ENCODE measurements around the gene TMEM156.
"Not testable (repeated sequence)": the region's sequence is repeated elsewhere in the genome, so short reads cannot be mapped to it uniquely, and the experiment has no call there.

TMEM156 gene

DNA sequence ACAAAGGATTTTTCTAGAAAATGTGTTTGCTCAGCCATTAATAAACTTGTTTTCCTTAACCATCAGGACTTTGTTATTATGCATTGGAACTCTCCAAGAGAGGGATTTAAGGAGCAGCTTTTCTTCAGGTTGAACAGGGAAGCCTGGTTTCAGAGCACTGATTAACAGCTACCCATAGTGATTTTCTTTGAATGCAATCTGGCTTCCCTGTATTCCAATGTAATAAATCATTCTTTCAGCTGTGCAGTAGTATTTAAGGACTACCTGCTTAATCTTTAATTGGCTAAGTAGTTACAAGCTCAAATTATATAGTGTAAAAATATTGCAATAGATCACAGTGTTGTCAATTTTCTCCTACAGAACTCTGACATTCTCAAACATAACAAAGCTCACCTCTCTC lies 77.5 kb downstream of the TMEM156 start:
- DNase-seq: no peak

DNA sequence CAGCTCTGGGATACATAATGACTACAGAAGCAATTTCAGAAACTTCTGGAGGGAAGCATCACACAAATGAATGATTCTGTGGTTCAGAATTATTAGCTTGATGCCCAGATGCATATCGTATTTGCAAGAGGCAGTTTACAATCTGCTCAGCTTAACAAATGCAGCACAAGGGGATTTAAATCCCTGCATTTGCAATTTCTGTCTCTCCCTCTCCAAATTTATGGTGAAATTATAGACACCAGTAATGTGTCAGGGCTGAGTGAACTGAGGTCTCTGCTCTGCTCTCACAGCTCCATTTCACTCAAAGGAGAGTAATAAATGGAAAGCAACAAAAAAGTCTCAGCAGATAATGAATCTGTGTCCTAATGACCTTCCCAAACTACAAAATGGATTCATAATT lies 80.2 kb downstream of the TMEM156 start:
- no peak for DNase-seq

DNA sequence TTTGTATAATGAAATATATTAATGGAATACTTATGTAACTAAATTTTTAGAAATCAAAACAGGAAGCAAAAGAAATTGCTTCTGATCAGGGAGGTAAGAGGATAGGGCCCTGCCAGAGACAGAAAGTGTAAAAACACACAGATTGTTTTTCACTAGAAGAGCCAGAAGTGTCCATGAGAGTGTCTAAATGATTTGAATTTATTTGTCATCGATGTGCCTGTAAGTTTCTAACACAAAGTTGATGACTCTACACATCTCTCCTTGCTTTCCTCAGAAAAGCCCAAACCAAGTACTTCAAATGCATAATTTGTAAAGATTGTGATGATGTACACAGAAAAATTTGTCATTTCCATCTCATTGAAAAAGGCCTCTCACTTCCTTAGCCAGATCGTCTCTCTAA lies 80.6 kb downstream of the TMEM156 start:
- no peak for DNase-seq

DNA sequence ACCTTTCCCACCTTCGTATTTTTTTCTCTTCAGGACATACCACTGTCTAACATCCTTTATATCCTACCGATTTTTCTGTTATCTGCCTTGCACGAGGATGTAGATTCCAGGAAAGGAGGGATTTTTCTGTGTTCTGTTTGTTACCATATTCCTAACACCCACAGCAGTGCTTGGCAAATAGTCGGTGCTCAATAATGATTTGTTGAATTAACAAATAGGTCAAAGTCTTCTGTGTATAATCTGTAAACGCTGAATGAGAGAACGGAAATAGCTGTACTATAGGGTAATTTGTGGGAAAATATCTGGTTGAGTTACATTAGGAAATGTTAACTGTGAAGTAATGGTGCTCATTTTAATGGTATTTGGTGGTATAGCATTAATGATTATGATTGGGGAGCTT lies 81.5 kb downstream of the TMEM156 start:
- no peak for DNase-seq

DNA sequence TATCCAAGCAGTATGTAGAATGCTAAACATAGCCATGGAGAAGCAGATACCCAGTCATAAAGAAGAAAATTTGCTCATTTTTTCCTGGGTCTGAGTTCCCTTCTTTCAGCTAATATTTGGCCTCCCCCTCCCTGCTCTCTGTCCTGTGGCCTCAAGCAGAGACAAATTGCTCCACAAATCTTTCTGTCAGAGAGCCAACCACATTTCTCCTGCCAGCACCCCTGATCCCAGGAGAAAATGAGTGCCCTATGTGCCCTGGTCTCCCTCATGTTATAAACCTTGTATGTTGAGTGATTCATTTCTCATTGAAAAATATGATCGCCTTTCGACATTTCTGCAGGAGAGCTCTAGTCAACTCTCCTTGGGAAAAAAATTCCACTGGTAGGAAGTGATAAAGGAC lies 82.0 kb downstream of the TMEM156 start:
- no peak for DNase-seq

DNA sequence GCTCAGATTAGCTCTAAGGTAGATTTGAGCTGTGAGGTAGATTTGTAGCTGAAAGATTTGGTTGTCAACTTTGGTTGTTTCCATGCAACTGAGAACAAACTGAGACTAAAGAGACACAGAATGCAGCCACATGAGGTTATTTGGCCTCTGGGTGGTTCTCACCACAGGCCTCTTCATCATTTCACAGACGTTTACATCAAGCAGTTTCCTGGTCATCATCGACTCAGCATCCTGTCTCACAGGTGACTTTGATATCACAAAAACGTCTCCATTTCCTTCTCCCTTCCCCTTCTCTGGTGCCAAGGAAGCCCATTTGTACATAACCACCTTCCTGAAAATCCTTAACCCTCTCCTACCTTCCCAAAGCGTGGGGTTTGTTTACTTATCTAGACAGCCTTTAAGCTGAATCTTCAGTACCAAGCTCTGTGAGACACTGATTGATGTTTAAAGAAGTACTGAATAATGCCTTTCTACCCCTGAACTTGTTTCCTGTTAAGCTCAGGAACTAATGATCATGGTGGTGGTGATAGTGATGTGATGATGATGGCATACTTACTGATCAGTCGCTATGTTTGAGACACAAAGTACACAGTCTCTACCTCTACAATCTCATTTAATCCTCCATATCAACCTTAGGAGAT lies 82.7 kb downstream of the TMEM156 start:
- DNase-seq: no peak

DNA sequence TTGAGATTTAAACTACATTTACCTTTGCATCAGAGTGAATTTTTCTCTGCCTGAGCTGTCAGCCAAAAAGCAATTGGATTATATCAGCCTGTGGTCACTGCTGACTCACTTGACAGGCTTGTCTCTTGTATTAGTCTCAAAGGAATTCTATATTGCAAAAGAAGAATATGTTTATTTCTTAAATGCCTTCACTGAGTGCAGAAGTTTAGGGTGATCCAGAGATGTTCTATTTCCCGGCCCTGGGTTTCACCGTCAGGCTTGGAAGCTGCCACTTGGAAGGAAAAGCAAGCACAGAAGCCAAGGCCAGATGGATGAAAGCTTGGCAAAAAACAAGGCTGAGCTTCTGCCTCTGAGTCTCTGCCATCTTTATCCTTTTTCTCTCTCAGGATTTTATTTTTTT lies 83.7 kb downstream of the TMEM156 start:
- DNase-seq: no peak

DNA sequence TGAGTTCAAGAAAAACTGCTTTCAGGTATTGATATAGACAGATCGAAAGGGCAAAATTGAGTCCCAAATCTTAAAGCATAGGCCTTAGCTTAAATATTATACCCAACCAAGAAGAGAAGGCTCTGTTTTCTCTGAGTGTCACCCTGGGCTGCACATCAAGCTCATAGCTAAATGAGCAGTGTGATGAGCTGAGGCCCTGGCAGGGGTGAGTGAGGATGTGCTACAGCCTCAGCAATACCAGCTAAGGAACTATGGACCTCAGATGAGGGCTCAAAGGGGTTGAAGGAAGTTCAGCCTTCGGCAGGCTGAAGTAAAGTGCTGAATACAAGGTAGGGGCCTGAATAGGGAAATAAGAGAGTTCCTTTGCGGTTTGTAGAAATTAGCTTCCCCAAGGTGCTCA lies 85.3 kb downstream of the TMEM156 start:
- no peak for DNase-seq

DNA sequence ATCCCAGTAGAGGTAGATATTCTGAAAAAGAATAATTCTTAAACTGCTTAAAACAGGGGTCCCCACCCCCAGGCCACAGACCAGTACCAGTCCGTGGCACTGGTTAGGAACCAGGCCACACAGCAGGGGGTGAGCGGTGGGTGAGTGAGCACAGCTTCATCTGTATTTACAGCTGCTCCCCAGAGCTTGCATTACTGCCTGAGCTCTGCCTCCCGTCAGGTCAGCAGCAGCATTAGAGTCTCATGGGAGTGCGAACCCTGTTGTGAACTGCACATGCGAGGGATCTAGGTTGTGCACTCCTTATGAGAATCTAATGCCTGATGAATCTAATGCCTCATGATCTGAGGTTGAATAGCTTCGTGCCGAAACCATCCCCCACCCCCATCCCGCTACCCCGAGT lies 87.8 kb downstream of the TMEM156 start:
- DNase-seq: no peak

DNA sequence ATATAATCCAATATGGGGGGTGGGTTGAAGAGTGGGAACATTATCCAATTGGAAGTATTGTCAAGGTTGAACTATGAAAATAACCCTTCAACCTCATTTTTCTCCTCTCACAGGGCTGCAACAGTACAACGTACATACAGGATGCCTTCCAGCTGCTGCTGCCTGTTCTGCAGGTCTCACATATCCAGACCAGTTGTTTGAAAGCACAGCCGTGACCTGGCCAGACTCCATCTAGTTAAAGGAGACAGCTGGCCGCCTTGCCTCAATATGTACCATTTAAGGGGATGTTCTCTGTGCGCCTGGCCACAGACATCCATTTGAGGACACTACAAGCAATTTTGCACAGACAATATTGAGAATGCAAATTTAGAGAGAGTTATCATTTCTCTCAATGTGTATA lies 88.9 kb downstream of the TMEM156 start:
- no peak for DNase-seq

DNA sequence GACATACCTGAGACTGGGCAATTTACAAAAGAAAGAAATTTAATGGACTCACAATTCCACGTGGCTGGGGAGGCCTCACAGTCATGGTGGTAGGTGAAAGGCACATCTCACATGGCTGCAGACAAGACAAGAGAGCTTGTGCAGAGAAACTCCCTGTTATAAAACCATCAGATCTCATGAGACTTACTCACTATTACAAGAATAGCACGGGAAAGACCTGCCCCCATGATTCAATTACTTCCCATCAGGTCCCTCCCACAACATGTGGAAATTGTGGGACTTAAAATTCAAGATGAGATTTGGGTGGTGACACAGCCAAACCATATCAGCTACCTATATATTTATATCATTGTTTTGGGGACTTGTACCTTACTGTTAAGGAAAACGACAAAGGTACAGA lies 90.3 kb downstream of the TMEM156 start:
- DNase-seq: not testable (repeated sequence)

DNA sequence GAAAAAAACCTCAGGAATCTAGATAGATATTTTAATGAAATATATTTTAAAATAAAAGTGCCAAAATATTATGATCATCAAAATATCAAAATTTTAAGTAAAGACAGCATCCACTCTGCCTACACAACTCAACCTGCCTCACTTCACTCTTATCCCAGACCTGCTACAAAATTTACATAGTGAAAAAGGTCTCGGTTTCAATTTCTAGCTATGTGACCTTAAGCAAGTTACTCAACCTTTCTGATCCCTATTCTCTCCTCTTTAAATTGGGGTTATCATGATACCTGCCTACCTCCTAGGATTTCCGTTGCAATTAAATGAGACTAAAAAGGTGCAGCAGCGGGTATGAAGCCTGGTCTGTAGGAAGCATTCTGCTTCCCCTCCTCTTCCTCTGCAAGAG lies 91.7 kb downstream of the TMEM156 start:
- DNase-seq: no peak

DNA sequence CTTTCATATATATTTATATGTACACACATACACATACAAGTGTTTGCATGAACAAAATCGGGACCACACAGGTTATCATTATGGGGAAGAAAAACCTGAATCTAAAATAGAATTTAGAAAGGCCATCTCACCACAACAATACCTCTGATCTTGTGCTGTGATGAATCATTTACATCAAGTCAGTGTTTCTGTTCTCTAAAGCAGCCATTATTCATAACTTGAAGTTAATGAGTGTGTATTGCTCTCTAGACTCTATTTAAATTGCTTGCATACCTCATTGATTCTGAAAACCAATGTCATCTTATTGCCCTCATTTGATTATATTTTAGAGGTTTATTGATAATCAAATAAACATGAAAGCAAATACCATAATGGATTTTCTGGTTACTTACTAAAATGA lies 93.0 kb downstream of the TMEM156 start:
- DNase-seq: no peak

DNA sequence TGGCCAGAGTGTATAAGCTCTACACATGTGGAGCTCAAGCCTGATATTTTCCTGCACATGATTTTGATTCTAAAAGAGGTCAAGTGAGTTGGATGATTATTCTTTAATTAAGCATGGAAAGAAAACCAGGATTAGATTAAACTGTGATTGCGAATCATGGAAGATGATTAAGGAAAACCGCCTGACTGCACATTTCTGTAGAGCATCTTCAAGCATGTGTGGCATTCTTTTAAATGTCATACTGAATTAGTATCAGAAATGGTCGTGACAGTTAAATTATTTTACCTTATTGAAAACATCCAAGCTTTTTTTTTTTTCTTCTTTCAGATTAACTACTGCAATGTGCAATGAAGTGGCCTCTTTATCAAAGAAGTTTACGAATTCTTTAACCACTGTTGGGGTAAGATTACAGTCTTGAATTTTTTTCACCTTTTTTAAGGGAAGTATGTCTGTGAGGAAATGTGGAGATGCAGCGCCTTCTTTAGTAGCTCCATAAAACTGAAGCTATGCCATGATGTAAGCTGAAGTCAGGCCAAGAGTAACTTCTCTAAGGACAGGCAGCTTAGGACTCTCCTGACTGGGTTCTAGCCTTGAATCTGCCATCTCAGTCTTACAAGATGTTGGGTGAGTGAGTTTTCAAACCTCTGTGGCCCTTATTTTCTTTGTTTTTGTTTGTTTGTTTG lies 96.7 kb downstream of the TMEM156 start:
- no peak for DNase-seq

DNA sequence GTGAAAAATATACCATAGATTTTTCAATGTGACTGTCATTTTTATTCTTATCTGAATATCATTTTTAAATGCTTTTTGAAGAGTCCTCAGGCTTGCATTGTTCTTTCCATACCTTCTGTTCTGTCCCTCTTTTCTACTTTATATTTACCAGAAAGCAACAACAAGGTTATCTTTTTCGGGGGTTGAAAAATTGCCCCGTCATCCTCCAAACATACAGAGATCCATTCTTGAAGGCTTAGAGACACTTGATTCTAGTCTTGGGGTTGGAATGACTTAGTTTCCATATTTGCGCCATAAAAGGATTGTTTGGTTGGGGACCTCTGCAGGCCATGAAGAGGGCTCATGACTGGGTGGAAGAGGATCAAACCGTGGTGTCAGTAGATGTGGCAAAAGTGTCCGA lies 101.1 kb downstream of the TMEM156 start:
- no peak for DNase-seq

DNA sequence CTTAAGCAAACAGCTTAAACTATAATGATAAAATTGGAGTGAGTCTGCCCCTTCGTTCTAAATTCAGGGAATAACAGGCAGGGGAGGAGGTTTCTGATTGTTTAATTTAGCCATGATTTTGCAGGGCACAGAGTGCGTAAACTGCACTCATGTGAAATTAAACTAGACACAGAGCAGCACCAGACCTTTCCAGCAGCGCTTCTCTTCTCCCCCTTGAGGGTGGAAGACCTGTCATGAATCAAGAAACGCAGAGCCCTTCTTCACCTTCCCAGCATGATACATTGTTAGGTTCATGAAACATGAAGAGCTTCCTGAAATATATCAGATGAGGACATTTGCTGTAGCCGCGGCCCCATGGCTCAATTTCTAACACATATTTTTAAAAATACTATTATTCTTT lies 101.5 kb downstream of the TMEM156 start:
- DNase-seq: no peak

DNA sequence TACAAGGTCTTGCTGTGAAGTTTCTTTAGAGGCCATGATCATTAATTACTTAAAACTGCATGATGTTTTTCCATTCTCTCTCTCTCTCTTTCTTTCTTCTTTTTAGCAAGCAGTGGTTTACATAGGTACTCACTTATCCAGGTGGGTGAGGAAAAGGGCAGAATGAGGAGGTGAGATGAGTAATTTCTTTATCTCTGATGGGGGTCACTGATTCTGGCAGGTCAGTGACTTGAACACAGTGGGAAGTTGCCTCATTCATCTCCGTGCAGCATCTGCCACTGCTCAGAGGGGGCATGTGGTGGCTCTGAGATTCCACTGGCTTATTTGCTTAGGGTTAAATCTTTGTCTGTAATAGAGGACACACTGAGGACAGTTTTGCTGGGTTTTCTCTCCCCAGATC lies 102.0 kb downstream of the TMEM156 start:
- no peak for DNase-seq

DNA sequence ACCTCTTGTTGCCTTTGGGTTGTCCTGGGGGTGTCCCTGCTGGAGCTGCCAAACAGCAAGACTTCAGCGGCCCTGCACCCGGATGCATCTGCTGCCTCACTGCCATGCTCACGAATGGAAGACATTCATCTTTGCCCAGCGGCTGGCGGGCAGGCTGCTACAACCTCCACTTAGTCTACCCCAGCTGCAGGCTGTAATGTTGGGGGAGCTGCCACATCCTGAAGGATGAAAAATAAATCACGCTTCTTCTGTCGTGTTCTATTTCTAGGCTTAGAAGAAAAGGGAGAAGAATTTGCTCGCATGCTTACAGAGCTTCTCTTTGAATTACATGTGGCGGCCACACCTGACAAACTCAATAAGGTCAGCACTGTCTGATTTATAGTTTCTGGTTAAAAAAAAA lies 103.2 kb downstream of the TMEM156 start:
- no peak for DNase-seq

DNA sequence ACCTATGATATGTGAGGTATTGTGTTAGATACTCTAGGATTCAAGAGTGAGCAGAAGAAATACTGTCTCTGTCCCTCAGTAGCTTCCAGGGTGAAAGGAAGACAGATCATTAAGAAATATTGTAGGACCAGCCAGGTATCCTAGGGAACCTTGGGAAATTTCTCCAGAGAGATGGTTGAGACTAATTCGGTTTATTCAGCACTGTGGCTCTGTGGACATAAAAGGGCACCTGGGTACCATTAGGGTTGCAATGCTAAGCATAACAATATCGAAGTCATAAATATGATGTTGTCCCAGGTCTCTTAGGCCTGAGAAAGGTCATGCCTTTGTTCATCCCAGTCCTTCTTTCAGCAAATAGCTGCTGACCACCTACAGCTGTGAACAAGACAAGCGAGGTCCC lies 103.6 kb downstream of the TMEM156 start:
- DNase-seq: no peak

DNA sequence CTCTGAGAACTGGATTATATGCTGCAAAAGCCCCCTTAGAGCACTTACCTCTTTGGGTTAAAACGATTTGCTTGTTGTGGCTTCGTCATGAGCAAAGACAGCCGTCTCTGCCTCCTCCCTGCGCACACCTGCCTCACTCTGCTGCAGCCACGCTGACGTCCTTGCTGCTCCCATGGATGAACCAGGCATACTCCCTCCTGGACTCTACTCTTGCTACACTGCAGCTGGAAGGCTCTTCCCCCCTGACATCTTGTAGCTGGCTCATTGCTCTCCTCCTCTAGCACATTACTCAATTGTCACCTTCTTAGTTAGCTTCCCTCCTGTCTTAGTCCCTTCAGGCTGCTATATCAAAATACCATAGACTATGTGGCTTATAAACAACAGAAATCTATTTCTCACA lies 105.3 kb downstream of the TMEM156 start:
- no peak for DNase-seq

DNA sequence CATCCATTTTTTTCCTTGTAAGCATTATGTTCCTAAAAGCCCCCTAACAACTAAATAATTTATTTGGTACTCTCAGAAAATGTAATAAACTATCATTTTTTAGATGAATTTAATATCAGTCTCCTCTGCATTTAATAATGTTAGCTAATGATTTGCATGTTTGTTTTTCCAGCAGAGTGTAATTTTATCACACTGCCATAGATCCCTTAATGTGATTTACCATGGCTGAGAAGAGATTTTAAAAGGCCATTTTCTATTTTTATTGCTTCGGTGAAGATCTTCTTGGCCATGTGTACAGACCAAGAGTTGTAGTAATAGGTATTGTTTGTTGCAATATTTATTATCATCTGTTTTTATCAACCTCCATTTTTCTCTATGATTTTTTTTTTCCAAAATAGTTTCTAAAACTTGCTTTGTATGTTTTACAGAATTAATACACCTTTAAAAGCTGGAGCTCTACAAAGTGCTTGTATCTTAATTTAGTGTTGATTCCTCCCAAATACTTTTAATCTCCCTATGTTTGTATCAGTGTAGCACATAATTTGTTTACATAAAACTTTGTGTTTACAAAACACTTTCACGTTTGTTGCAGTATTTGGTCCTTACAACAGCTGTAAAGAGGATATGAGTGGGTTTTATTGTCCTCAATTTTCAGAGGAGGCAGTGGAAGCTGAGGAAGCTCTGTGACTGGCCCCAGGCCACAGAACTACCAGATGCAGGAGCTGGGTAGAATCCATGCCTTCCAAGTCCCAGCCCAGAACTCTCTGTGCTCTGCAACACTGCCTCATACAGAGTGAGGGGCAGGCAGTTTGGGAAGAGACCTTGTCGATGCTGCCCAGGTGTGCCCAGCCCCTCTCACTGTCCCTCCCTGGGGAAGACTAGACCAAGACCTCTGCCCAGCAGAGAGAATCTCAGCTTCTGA lies 106.5 kb downstream of the TMEM156 start:
- no peak for DNase-seq

DNA sequence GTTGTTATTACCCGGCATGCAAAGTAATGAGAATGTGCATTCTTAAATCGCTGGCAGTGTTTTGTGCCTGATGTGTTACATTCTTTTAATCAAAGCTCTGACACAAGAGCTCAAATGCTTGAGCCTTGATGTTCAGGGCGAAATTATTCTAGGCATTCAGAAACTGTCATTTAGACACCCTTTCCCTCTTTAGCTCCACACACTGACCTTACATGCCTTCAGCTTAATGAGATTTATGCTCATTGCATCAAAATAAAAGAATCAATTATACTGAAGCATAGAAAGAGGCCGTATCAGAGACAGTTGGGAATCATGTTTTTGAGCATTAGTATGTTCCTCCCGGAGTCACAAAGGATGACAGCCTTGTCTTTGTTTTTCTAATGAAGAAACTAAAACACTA lies 107.9 kb downstream of the TMEM156 start:
- DNase-seq: no peak

DNA sequence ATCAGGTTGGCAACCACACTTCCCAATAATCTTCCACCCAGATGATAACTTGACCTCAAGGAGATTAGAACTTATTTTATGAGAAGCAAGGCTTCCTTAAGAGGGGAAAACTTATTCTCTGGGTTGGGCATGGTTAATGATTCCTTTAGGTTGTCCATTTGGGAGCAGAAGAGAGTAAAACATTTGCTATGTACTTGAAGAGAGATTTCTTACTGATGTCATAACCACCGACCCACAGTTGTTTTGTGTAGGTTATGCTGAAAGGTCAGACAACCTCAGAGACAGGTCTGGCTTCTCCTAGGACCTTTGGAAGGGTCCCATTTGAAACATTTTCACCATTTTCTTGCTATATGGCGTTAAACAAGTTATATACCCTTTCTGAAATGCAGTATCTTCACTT lies 108.5 kb downstream of the TMEM156 start:
- no peak for DNase-seq

DNA sequence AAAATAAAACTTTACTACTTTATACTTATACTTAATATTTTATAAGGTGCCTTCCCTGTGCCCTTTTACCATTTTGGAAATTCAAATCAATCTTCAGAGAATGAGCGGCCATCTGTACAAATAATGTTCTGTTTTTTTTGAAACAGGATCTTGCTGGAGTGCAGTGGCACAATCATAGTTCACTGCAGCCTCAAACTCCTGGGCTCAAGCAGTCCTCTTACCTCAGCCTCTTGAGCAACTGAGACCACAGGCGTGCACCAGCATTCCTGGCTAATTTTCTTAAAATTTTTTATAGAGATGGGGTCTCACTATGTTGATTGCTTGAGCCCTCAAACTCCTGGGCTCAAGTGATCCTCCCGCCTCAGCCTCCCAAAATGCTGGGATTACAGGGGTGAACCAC lies 111.1 kb downstream of the TMEM156 start:
- DNase-seq: no peak
